Aorta (tissue), 5 donors: ENCODE results near the gene RNLS. TPM values are rescaled to one million over a fixed set of nuclear protein-coding genes. Genes with fewer than 3 reads are reported as not detected.

Experiments
- ATAC-seq: fragments of 200-7000 bp; cut with Tn5 transposase; one replicate; pipeline ENCODE4 v1.9.1; 2022; ENCODE audit warnings: moderate library complexity; ENCODE audit not compliant: low FRiP score
- DNase-seq, 2 donors: peaks; one replicate each; pipeline ENCODE4 v3.0.0-alpha.2; 2020
- H3K27ac ChIP-seq, 2 donors: one replicate each; pipeline ENCODE4 v1.5.1; 2013; ENCODE audit warnings: low read length in 2 of 2, mild to moderate bottlenecking in 2 of 2, moderate library complexity in 2 of 2, control low read depth in 1 of 2, inconsistent platforms in 1 of 2, low read depth in 1 of 2
- H3K27me3 ChIP-seq, 2 donors: one replicate each; pipeline ENCODE4 v1.6.1; 2013; ENCODE audit warnings: control low read depth in 1 of 2, low read length in 1 of 2, mild to moderate bottlenecking in 1 of 2, moderate library complexity in 1 of 2; ENCODE audit not compliant: insufficient read depth in 2 of 2, control insufficient read depth in 1 of 2
- H3K36me3 ChIP-seq, 2 donors: one replicate each; pipeline ENCODE4 v1.6.1; 2013; ENCODE audit warnings: control low read depth in 1 of 2, low read length in 1 of 2, mild to moderate bottlenecking in 1 of 2; ENCODE audit not compliant: insufficient read depth in 2 of 2, control insufficient read depth in 1 of 2
- H3K4me1 ChIP-seq, 2 donors: one replicate each; pipeline ENCODE4 v1.6.1; 2013; ENCODE audit warnings: low read length in 2 of 2, control low read depth in 1 of 2, mild to moderate bottlenecking in 1 of 2, moderate library complexity in 1 of 2; ENCODE audit not compliant: insufficient read depth in 2 of 2, control insufficient read depth in 1 of 2
- H3K4me3 ChIP-seq, 2 donors: one replicate each; pipeline ENCODE4 v1.5.1; 2013; ENCODE audit warnings: low read length in 2 of 2, control low read depth in 1 of 2, mild to moderate bottlenecking in 1 of 2
- H3K9me3 ChIP-seq: one replicate; pipeline ENCODE4 v1.6.1; 2013; ENCODE audit warnings: mild to moderate bottlenecking, low read length; ENCODE audit not compliant: control insufficient read depth
- WGBS, 2 donors: extraction: QIAGEN DNeasy Blood & Tissue Kit; methylation state at CpG; one replicate each; pipeline ENCODE4 v1.1.7; 2013; 5-methylcytosine and 5-hydroxymethylcytosine counted together
- intact Hi-C, 2 donors: fragments of 100-400 bp; cut with DNase I; formaldehyde crosslinking; loops; one replicate each; pipeline versions ENCODE4 v1.14.2 to v1.15.0; 2022
- polyA plus RNA-seq, 2 donors: library from polyadenylated mRNA; stranded (reverse); fragments of 200-250 nt; gene quantifications; one replicate each; pipeline ENCODE4 v1.2.3, GENCODE V29; 2013
- total RNA-seq, 2 donors: library from RNA; stranded (reverse); fragmentation: NEBNext Ultra II Directional; extraction: Animal tissue kit (Norgen Biotek cat#: 25700); gene quantifications; one replicate each; pipeline ENCODE4 v1.2.1, GENCODE V29; 2021
- donor health status: healthy with polysubstance abuse.
- donor health status: Bipolar disorder and iron deficiency.
- donor health status: DM: no; HTN: no; CAD: no.
- donor health status: DM: no; HTN: no; CAD: no.
- donor health status: DM: yes; HTN: yes; CAD: no.

The RNLS gene
- total and polyA plus RNA-seq, 4 donors = 6.1 to 9.7 (median 9.5) TPM

- no peak for DNase-seq
- intact Hi-C loops = no loop called here
- 84 to 91% methylated on average over 5 of the region's 5 CpGs for WGBS, 2 donors
Measured at GRCh38 chr10:88271761-88272543, 311.2 kb downstream of the RNLS start.

GRCh38 chr10:88270871-88271713 is 312.0 kb downstream of the RNLS start:
- Histone ChIP-seq H3K4me3 (no peak overlapping the region), H3K4me1 (no peaks in the 10 kb centered on the region), H3K27me3 (no peaks in the 10 kb centered on the region), H3K27ac (no peak overlapping the region), H3K36me3 (no peaks in the 10 kb centered on the region), H3K9me3 (no peaks in the 10 kb centered on the region)
- DNase-seq (no peak), ATAC-seq (peak; percentile 16)
- 87 to 88% methylated on average over 6 of the region's 6 CpGs for WGBS, 2 donors
- intact Hi-C loops = no loop called here

More at GRCh38 chr10:88271761-88272543, 311.2 kb downstream of the RNLS start:
- no peak overlapping the region for H3K27ac ChIP-seq
- H3K4me1 ChIP-seq = no peaks in the 10 kb centered on the region
- no peaks in the 10 kb centered on the region for H3K36me3 ChIP-seq
- no peak overlapping the region for H3K4me3 ChIP-seq
- ATAC-seq = no peak
- H3K9me3 ChIP-seq = no peaks in the 10 kb centered on the region
- no peaks in the 10 kb centered on the region for H3K27me3 ChIP-seq

DNA sequence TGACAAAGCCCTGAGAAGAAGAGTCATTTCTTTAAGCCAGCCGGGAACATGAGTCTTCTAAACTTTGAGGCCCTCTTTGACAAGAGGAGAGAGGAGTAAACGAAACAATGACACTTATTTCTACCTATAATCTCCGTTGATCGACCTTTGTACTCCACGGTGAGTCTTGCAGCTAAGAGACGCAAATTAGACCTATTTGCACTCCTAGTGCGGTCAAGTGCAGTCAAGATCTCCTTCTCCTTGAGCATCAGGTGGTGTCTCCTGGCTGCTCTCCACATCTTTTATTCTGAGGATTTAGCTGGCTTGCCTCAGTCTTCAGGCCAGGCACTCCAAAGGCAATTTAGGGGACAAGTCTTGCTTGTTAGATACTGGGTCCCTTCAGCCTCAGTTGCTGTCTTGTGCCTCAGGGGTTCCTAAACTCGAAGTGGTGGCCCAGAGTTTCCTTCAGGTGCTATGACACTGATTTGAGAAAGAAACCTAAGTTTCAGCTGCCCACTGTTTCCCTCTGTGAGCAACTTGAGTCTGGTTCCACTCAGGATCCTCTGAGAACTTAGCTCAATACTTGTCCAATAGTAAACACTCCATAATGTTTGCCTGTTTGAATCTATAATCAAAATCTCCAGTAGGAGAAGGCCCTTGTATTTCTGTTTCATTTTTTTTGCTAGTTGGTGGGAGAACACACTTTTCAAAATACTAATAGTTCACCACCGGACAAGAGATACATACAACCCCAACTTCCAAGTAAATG is 312.9 kb downstream of the RNLS start:
- Histone ChIP-seq H3K4me1 (peaks cover 0 to 3% of the 10 kb centered on the region in 2 donors), H3K27ac (no peak overlapping the region), H3K27me3 (no peaks in the 10 kb centered on the region), H3K36me3 (no peaks in the 10 kb centered on the region), H3K4me3 (no peak overlapping the region), H3K9me3 (no peaks in the 10 kb centered on the region)
- DNase-seq (no peak), ATAC-seq (no peak)
- intact Hi-C loops = no loop called here
- 96% methylated on average over 9 of the region's 9 CpGs for WGBS, 2 donors

DNA sequence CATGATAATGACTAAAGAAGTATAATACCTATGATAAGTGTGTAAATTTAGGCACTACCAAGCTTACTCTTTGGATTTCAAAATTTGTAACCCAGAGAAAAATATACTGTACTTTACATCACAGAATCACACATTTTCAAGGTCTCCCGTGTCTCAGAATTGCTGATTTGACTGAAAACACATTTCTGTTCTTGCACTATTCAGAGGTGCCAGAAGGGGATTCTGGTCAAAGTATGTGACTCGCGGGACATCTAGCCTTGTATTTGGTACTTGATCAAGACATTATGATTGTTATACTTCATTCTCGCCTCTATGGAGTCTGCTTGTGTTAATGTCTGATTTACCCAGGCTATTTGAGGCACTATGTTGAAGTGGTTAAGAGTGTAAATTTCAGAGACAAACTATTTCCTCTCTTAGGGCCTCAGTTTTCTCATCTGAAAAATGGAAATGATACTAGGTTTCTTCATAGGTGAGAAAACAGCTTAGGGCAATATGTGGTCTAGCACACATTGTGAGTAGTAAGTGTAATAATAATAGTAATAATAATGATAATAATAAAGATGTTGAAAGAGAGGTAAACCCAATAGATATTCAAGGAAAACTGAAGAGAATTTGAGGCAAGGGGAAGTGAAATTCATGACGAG is 320.4 kb downstream of the RNLS start:
- H3K4me1 ChIP-seq = peaks cover 0 to 3% of the 10 kb centered on the region in 2 donors
- no peak overlapping the region for H3K4me3 ChIP-seq
- H3K27me3 ChIP-seq = no peaks in the 10 kb centered on the region
- no peaks in the 10 kb centered on the region for H3K9me3 ChIP-seq
- no peak overlapping the region for H3K27ac ChIP-seq
- WGBS, 2 donors = 87 to 89% methylated on average over 5 of the region's 5 CpGs
- no peaks in the 10 kb centered on the region for H3K36me3 ChIP-seq
- ATAC-seq (no peak), DNase-seq (no peak)
- intact Hi-C loops = loop anchor here in 1 of 2 donors (10.0 kb wide), 1 partner anchor 398 kb away; the partner anchor contains the start of genes KLLN and PTEN

DNA sequence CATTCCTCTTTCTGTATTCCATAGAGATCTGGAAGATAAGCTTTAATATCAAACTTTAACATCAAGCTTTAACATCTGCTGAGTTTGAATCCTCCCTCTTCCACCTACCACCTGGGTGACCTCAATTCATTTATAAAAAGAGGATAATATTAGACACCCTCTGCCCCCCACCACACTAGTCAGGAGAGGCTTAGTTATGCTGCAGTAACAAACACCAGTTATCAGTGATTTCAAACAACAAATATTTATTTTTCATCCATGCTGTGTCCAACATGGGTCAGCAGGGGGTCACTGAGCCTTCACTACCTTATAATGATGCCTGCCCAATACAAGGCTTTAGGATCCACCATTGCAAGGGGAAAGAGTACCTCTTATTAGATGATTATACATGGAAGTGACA is 322.0 kb downstream of the RNLS start:
- ATAC-seq (no peak), DNase-seq (no peak)
- intact Hi-C loops = loop anchor here in 1 of 2 donors (10.0 kb wide), 1 partner anchor 396 kb away; the partner anchor contains the start of genes KLLN and PTEN
- H3K27ac ChIP-seq = no peak overlapping the region
- peaks cover 0 to 3% of the 10 kb centered on the region in 2 donors for H3K4me1 ChIP-seq
- no peaks in the 10 kb centered on the region for H3K36me3 ChIP-seq
- H3K27me3 ChIP-seq = no peaks in the 10 kb centered on the region
- no peaks in the 10 kb centered on the region for H3K9me3 ChIP-seq
- no peak overlapping the region for H3K4me3 ChIP-seq

- Histone ChIP-seq H3K27me3 (no peaks in the 10 kb centered on the region), H3K9me3 (no peaks in the 10 kb centered on the region), H3K4me3 (no peak overlapping the region), H3K4me1 (no peaks in the 10 kb centered on the region), H3K36me3 (no peaks in the 10 kb centered on the region), H3K27ac (no peak overlapping the region)
- intact Hi-C loops = loop anchor here in 1 of 2 donors (10.0 kb wide), 1 partner anchor 396 kb away; the partner anchor contains the start of genes KLLN and PTEN
- WGBS, 2 donors = 83% methylated on average over 1 of the region's 1 CpG
- DNase-seq (no peak), ATAC-seq (no peak)
Measured at GRCh38 chr10:88260329-88261051, 322.6 kb downstream of the RNLS start.

GRCh38 chr10:88259381-88259780 is 323.7 kb downstream of the RNLS start:
- Histone ChIP-seq H3K9me3 (no peaks in the 10 kb centered on the region), H3K27ac (no peak overlapping the region), H3K4me3 (no peak overlapping the region), H3K4me1 (no peaks in the 10 kb centered on the region), H3K36me3 (no peaks in the 10 kb centered on the region), H3K27me3 (no peaks in the 10 kb centered on the region)
- intact Hi-C loops = no loop called here
- ATAC-seq = no peak
- no peak for DNase-seq
- WGBS, 2 donors = 98 to 100% methylated on average over 6 of the region's 6 CpGs
